GM18909 (cell line): ENCODE results near the gene TRMT11.
"Not testable (repeated sequence)": the region's sequence is repeated elsewhere in the genome, so short reads cannot be mapped to it uniquely, and the experiment has no call there.

ENCODE experiments used
- ATAC-seq: cut with Tn5 transposase; IDR thresholded peaks from one replicate; pipeline ENCODE4 v1.9.1; 2021; ENCODE audit warnings: mild to moderate bottlenecking; ENCODE audit not compliant: unreplicated experiment, poor library complexity

TRMT11 gene

GRCh38 chr6:125986301-125987025 is at the start of gene TRMT11:
Gene TRMT11, plus strand, starts transcription at chr6:125986540. Its CDS starts 11 bp downstream, at chr6:125986551.
- ATAC-seq: peak; percentile 97

GRCh38 chr6:125939026-125939425 is 47.3 kb upstream of the TRMT11 start:
- ATAC-seq: no peak

GRCh38 chr6:125939791-125940190 is 46.5 kb upstream of the TRMT11 start:
- ATAC-seq: no peak

GRCh38 chr6:125940247-125941041 is 45.9 kb upstream of the TRMT11 start:
- no peak for ATAC-seq

- no peak for ATAC-seq
These were observed 43.4 kb upstream of the TRMT11 start for GRCh38 chr6:125942672-125943527.

GRCh38 chr6:125943528-125944433 is 42.6 kb upstream of the TRMT11 start:
- ATAC-seq: no peak

GRCh38 chr6:125944434-125944816 is 41.9 kb upstream of the TRMT11 start:
- ATAC-seq: no peak

- ATAC-seq: no peak
These were observed 41.4 kb upstream of the TRMT11 start for GRCh38 chr6:125944896-125945295.

GRCh38 chr6:125945378-125946141 is 40.8 kb upstream of the TRMT11 start:
- ATAC-seq: no peak

- no peak for ATAC-seq
These were observed 38.7 kb upstream of the TRMT11 start for GRCh38 chr6:125947615-125948014.

GRCh38 chr6:125948455-125948854 is 37.9 kb upstream of the TRMT11 start:
- ATAC-seq: no peak

- ATAC-seq: no peak
These were observed 37.3 kb upstream of the TRMT11 start for GRCh38 chr6:125949069-125949468.

- ATAC-seq: no peak
These were observed 36.0 kb upstream of the TRMT11 start for GRCh38 chr6:125950293-125950692.

GRCh38 chr6:125950716-125951115 is 35.6 kb upstream of the TRMT11 start:
- ATAC-seq: not testable (repeated sequence)

- no peak for ATAC-seq
These were observed 35.0 kb upstream of the TRMT11 start for GRCh38 chr6:125951323-125951722.

- no peak for ATAC-seq
These were observed 33.4 kb upstream of the TRMT11 start for GRCh38 chr6:125952764-125953501.

GRCh38 chr6:125953502-125953875 is 32.9 kb upstream of the TRMT11 start:
- ATAC-seq: no peak

GRCh38 chr6:125954735-125955339 is 31.5 kb upstream of the TRMT11 start:
- ATAC-seq: no peak
